H1 (cell line): Measurements from ENCODE around the gene KLHL29. TPM values are rescaled to one million over a fixed set of nuclear protein-coding genes. Genes with fewer than 3 reads are reported as not detected.

Experiments
- EGR1 ChIP-seq: IDR thresholded peaks from 2 replicates; pipeline ENCODE4 v1.6.1; 2011; ENCODE audit warnings: low read depth, low read length, borderline replicate concordance
- TEAD4 ChIP-seq: IDR thresholded peaks from 2 replicates; pipeline ENCODE4 v1.6.1; 2012; ENCODE audit warnings: low read depth, low read length, inconsistent platforms, mixed read lengths
- polyA plus RNA-seq, 7 experiments: library from polyadenylated mRNA; depleted of rRNA in 3 of 7; stranded (reverse) in 5 of 7; unstranded in 2 of 7; fragments of >200 nt in 5 of 7; fragments of 200-250 nt in 2 of 7; gene quantifications; 1 replicate in 5 of 7; 2 replicates in 1 of 7; 4 replicates in 1 of 7; pipeline versions ENCODE4 v1.2.1 to v1.2.3, GENCODE V29; 2011 to 2013; ENCODE audit warnings: missing spikeins in 2 of 7, mixed read lengths in 2 of 7
- total RNA-seq: library from RNA; stranded (reverse); fragmentation: NEBNext Ultra II Directional; extraction: Animal tissue kit (Norgen Biotek cat#: 25700); gene quantifications from 2 replicates; pipeline ENCODE4 v1.2.1, GENCODE V29; 2021

KLHL29 gene
- total and polyA plus RNA-seq, 2 of the 8 experiments (the other 6 are each of a cell fraction or from before 2014, with no cell fraction given), result 1.1 to 4.7 TPM

- no peak for TF ChIP-seq TEAD4
- no peak for TF ChIP-seq EGR1
Observed at GRCh38 chr2:23488584-23488983, 103.6 kb downstream of the KLHL29 start (continued).
